Stimulated activated memory B cell treated with anti-CD40 and anti-IgM and Interleukin-4, amounts not matched to agents 10 μg/mL and 1 μg/mL and 100 μg/mL, for 72 hours (primary cell): Measurements from ENCODE around the gene SLC7A8.

Experiments used
- ATAC-seq: fragments of 150-1000 bp; cut with Tn5 transposase; 2 replicates; pipeline ENCODE4 v1.10.0; 2021
- H3K27ac Mint-ChIP-seq: one replicate; pipeline ENCODE4 v1.8.0; 2022; ENCODE audit warnings: mild to moderate bottlenecking, mixed read lengths
- H3K27me3 Mint-ChIP-seq: one replicate; pipeline ENCODE4 v1.8.0; 2022; ENCODE audit warnings: mixed read lengths
- H3K36me3 Mint-ChIP-seq: one replicate; pipeline ENCODE4 v1.8.0; 2022; ENCODE audit warnings: mixed read lengths
- H3K4me1 Mint-ChIP-seq: one replicate; pipeline ENCODE4 v1.8.0; 2022; ENCODE audit warnings: mixed read lengths
- H3K4me3 Mint-ChIP-seq: one replicate; pipeline ENCODE4 v1.8.0; 2022; ENCODE audit warnings: mild to moderate bottlenecking, moderate library complexity, mixed read lengths
- H3K9me3 Mint-ChIP-seq: one replicate; pipeline ENCODE4 v1.8.0; 2022; ENCODE audit warnings: mixed read lengths

The SLC7A8 gene

GRCh38 chr14:23172096-23172495 lies 11.4 kb downstream of the SLC7A8 start:
- ATAC-seq, result no peak
- H3K27me3 Mint-ChIP-seq, result no peaks in the 10 kb centered on the region
- no peak overlapping the region for H3K27ac Mint-ChIP-seq
- peaks cover 5% of the 10 kb centered on the region for H3K4me1 Mint-ChIP-seq
- H3K36me3 Mint-ChIP-seq, result no peaks in the 10 kb centered on the region
- H3K4me3 Mint-ChIP-seq, result no peak overlapping the region
- no peaks in the 10 kb centered on the region for H3K9me3 Mint-ChIP-seq

GRCh38 chr14:23171222-23171975 lies 12.1 kb downstream of the SLC7A8 start:
- H3K27me3 Mint-ChIP-seq, result no peaks in the 10 kb centered on the region
- peaks cover 5% of the 10 kb centered on the region for H3K4me1 Mint-ChIP-seq
- no peaks in the 10 kb centered on the region for H3K36me3 Mint-ChIP-seq
- H3K9me3 Mint-ChIP-seq, result no peaks in the 10 kb centered on the region
- ATAC-seq, result no peak
- H3K4me3 Mint-ChIP-seq, result no peak overlapping the region
- no peak overlapping the region for H3K27ac Mint-ChIP-seq

- H3K4me3 Mint-ChIP-seq, result no peak overlapping the region
- H3K36me3 Mint-ChIP-seq, result no peaks in the 10 kb centered on the region
- ATAC-seq, result no peak
- no peak overlapping the region for H3K27ac Mint-ChIP-seq
- H3K27me3 Mint-ChIP-seq, result no peaks in the 10 kb centered on the region
- peaks cover 5% of the 10 kb centered on the region for H3K4me1 Mint-ChIP-seq
- no peaks in the 10 kb centered on the region for H3K9me3 Mint-ChIP-seq
Measured at GRCh38 chr14:23169622-23170021, 13.8 kb downstream of the SLC7A8 start.

GRCh38 chr14:23168246-23168645 lies 15.2 kb downstream of the SLC7A8 start:
- H3K27ac Mint-ChIP-seq, result no peak overlapping the region
- no peak for ATAC-seq
- H3K4me1 Mint-ChIP-seq, result peaks cover 5% of the 10 kb centered on the region

GRCh38 chr14:23167116-23167847 lies 16.2 kb downstream of the SLC7A8 start:
- Mint-ChIP-seq H3K4me1 (no peaks in the 10 kb centered on the region), H3K4me3 (no peak overlapping the region), H3K27ac (no peak overlapping the region), H3K36me3 (no peaks in the 10 kb centered on the region), H3K9me3 (no peaks in the 10 kb centered on the region), H3K27me3 (no peaks in the 10 kb centered on the region)
- ATAC-seq, result no peak

More at GRCh38 chr14:23168246-23168645, 15.2 kb downstream of the SLC7A8 start:
- H3K9me3 Mint-ChIP-seq, result no peaks in the 10 kb centered on the region
- H3K36me3 Mint-ChIP-seq, result no peaks in the 10 kb centered on the region
- H3K4me3 Mint-ChIP-seq, result no peak overlapping the region
- H3K27me3 Mint-ChIP-seq, result no peaks in the 10 kb centered on the region

GRCh38 chr14:23164949-23165348 lies 18.5 kb downstream of the SLC7A8 start:
- no peak overlapping the region for H3K27ac Mint-ChIP-seq
- no peaks in the 10 kb centered on the region for H3K9me3 Mint-ChIP-seq
- ATAC-seq, result no peak
- no peak overlapping the region for H3K4me3 Mint-ChIP-seq
- no peaks in the 10 kb centered on the region for H3K4me1 Mint-ChIP-seq
- H3K27me3 Mint-ChIP-seq, result no peaks in the 10 kb centered on the region
- H3K36me3 Mint-ChIP-seq, result no peaks in the 10 kb centered on the region

GRCh38 chr14:23164250-23164649 lies 19.2 kb downstream of the SLC7A8 start:
- Mint-ChIP-seq H3K4me3 (no peak overlapping the region), H3K27me3 (no peaks in the 10 kb centered on the region), H3K4me1 (no peaks in the 10 kb centered on the region), H3K36me3 (no peaks in the 10 kb centered on the region), H3K27ac (no peak overlapping the region), H3K9me3 (no peaks in the 10 kb centered on the region)
- ATAC-seq, result no peak

- Mint-ChIP-seq H3K4me1 (no peaks in the 10 kb centered on the region), H3K4me3 (no peak overlapping the region), H3K27me3 (no peaks in the 10 kb centered on the region), H3K27ac (no peak overlapping the region), H3K36me3 (no peaks in the 10 kb centered on the region), H3K9me3 (no peaks in the 10 kb centered on the region)
- no peak for ATAC-seq
Measured at GRCh38 chr14:23163830-23164229, 19.6 kb downstream of the SLC7A8 start.

GRCh38 chr14:23162800-23163199 lies 20.7 kb downstream of the SLC7A8 start:
- Mint-ChIP-seq H3K27ac (no peak overlapping the region), H3K4me3 (no peak overlapping the region), H3K4me1 (no peaks in the 10 kb centered on the region), H3K36me3 (no peaks in the 10 kb centered on the region), H3K27me3 (no peaks in the 10 kb centered on the region), H3K9me3 (no peaks in the 10 kb centered on the region)
- no peak for ATAC-seq

- H3K4me3 Mint-ChIP-seq, result no peak overlapping the region
- H3K27me3 Mint-ChIP-seq, result no peaks in the 10 kb centered on the region
- no peak for ATAC-seq
- H3K36me3 Mint-ChIP-seq, result no peaks in the 10 kb centered on the region
- no peaks in the 10 kb centered on the region for H3K4me1 Mint-ChIP-seq
- no peaks in the 10 kb centered on the region for H3K9me3 Mint-ChIP-seq
- H3K27ac Mint-ChIP-seq, result no peak overlapping the region
Measured at GRCh38 chr14:23162005-23162404, 21.5 kb downstream of the SLC7A8 start.

GRCh38 chr14:23160924-23161522 lies 22.4 kb downstream of the SLC7A8 start:
- no peaks in the 10 kb centered on the region for H3K9me3 Mint-ChIP-seq
- H3K27ac Mint-ChIP-seq, result no peak overlapping the region
- H3K4me1 Mint-ChIP-seq, result no peaks in the 10 kb centered on the region
- ATAC-seq, result no peak
- no peak overlapping the region for H3K4me3 Mint-ChIP-seq
- H3K36me3 Mint-ChIP-seq, result no peaks in the 10 kb centered on the region
- H3K27me3 Mint-ChIP-seq, result no peaks in the 10 kb centered on the region

GRCh38 chr14:23159532-23159931 lies 23.9 kb downstream of the SLC7A8 start:
- no peaks in the 10 kb centered on the region for H3K4me1 Mint-ChIP-seq
- H3K27ac Mint-ChIP-seq, result no peak overlapping the region

GRCh38 chr14:23158779-23159178 lies 24.7 kb downstream of the SLC7A8 start:
- Mint-ChIP-seq H3K36me3 (no peaks in the 10 kb centered on the region), H3K27ac (no peak overlapping the region), H3K4me1 (no peaks in the 10 kb centered on the region), H3K9me3 (no peaks in the 10 kb centered on the region), H3K27me3 (no peaks in the 10 kb centered on the region), H3K4me3 (no peak overlapping the region)
- no peak for ATAC-seq

More at GRCh38 chr14:23159532-23159931, 23.9 kb downstream of the SLC7A8 start:
- no peak for ATAC-seq
- Mint-ChIP-seq H3K4me3 (no peak overlapping the region), H3K36me3 (no peaks in the 10 kb centered on the region), H3K27me3 (no peaks in the 10 kb centered on the region), H3K9me3 (no peaks in the 10 kb centered on the region)

GRCh38 chr14:23154964-23155587 lies 28.4 kb downstream of the SLC7A8 start:
- Mint-ChIP-seq H3K27ac (no peak overlapping the region), H3K4me3 (no peak overlapping the region), H3K4me1 (no peaks in the 10 kb centered on the region), H3K36me3 (no peaks in the 10 kb centered on the region), H3K9me3 (no peaks in the 10 kb centered on the region), H3K27me3 (no peaks in the 10 kb centered on the region)
- ATAC-seq, result no peak
